Transverse colon (tissue), 4 donors: ENCODE data around the gene SEPTIN5. TPM values are rescaled to one million over a fixed set of nuclear protein-coding genes. Genes with fewer than 3 reads are reported as not detected.

Experiments
- total RNA-seq, 4 donors: library from RNA; depleted of rRNA; stranded (reverse); fragments of >200 nt; gene quantifications; one replicate each; pipeline ENCODE4 v1.1.0, GENCODE V29; 2016

The SEPTIN5 gene
- total RNA-seq, 4 donors from 2014 or later, result 2.5 to 709 (median 5.4) TPM

Other genes starting within 250 kb of the SEPTIN5 start
- 10 to 100 TPM in 3 of 4 donors, 1 to 10 TPM in 1; 4.9 to 57.2 (median 36.8) TPM for gene UFD1, start 235.3 kb upstream of the SEPTIN5 start, total RNA-seq
- 1 to 10 TPM in 3 of 4 donors, not detected in 1; 1.1 to 2.0 (median 1.2) TPM for gene CDC45, start 234.6 kb upstream of the SEPTIN5 start, total RNA-seq
- 100 to 1,000 TPM in 1 of 4 donors, 10 to 100 TPM in 3; 29.5 to 126 (median 63.9) TPM for gene CLDN5, start 190.1 kb upstream of the SEPTIN5 start, total RNA-seq
- 10 to 100 TPM in 1 of 4 donors, 1 to 10 TPM in 2, under 1 TPM in 1; 0.41 to 10.3 (median 1.8) TPM for gene GP1BB, start 9.0 kb downstream of the SEPTIN5 start, total RNA-seq
- 1 to 10 TPM in 2 of 4 donors, not detected in 2; 1.1 to 1.3 TPM for gene TBX1, start 46.3 kb downstream of the SEPTIN5 start, total RNA-seq
- 1 to 10 TPM in 3 of 4 donors, under 1 TPM in 1; 0.80 to 4.8 (median 2.8) TPM for gene GNB1L, start 140.4 kb downstream of the SEPTIN5 start, total RNA-seq
- gene RTL10, start 140.4 kb downstream of the SEPTIN5 start, total RNA-seq, result 10 to 100 TPM in 1 of 4 donors, 1 to 10 TPM in 3; 7.1 to 16.8 (median 7.8) TPM
- 100 to 1,000 TPM in 1 of 4 donors, 10 to 100 TPM in 3; 58.5 to 103 (median 85.3) TPM for gene COMT, start 227.3 kb downstream of the SEPTIN5 start, total RNA-seq
- 10 to 100 TPM; 12.1 to 28.9 (median 21.6) TPM for gene TXNRD2, start 227.3 kb downstream of the SEPTIN5 start, total RNA-seq